Measurements from ENCODE around the gene FPGT.
"Not testable (repeated sequence)": the region's sequence is repeated elsewhere in the genome, so short reads cannot be mapped to it uniquely, and the experiment has no call there.

FPGT gene

DNA sequence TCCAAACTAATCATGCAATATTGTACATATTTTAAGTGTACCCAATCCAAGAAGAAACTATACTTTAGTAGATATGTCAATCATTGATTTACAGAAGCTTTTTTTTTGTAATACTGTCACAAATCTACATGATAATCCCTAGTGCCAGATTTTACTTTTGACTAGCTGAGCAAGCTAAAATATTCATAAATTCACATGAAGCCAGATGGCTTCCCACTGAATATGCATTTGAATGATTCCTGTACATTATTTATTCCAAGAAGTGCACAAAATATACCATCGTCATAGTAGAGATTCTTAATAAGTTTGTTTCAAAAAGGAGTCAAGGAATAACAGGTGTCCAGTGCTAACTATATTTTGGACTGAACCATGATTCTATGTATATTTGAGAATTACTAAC lies 17.2 kb downstream of the FPGT start:
- no peak overlapping the region for H3K9ac ChIP-seq (ENCODE audit: low read depth, low read length)
- no peaks in the 10 kb centered on the region for H3K9me3 ChIP-seq (ENCODE audit: insufficient read depth, low read depth, low read length)
- H3K4me1 ChIP-seq (ENCODE audit: insufficient read depth, low read length): no peaks in the 10 kb centered on the region
- no peaks in the 10 kb centered on the region for H3K27me3 ChIP-seq (ENCODE audit: insufficient read depth, low read length)
- H3K36me3 ChIP-seq (ENCODE audit: insufficient read depth, low read length): no peaks in the 10 kb centered on the region
- WGBS: no CpG with 5 or more reads among the region's 1 CpG
- no peak overlapping the region for H3K27ac ChIP-seq (ENCODE audit: low read depth, low read length)
- no peak overlapping the region for H3K4me3 ChIP-seq (ENCODE audit: low read length)

DNA sequence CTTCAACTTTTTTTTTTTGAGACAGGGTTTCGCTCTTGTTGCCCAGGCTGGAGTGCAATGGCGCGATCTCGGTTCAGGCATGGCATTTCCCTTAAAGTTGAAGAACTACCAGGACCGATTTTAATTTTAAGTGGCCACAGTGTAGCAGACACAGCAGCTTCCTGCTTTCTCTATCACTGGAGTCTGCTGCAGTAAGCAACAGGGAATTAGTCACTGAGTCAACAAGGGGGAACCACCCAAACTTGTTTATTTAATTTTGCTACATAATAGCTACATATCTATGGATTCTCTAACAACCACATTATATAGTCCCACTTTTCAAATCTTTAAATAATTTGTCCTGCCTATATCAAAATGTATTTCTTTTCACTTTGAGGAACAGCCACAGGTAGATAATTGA lies 24.7 kb downstream of the FPGT start:
- Histone ChIP-seq H3K9me3 (ENCODE audit: insufficient read depth, low read depth, low read length) (no peaks in the 10 kb centered on the region), H3K9ac (ENCODE audit: low read depth, low read length) (no peak overlapping the region), H3K4me3 (ENCODE audit: low read length) (no peak overlapping the region), H3K36me3 (ENCODE audit: insufficient read depth, low read length) (no peaks in the 10 kb centered on the region), H3K27me3 (ENCODE audit: insufficient read depth, low read length) (no peaks in the 10 kb centered on the region), H3K27ac (ENCODE audit: low read depth, low read length) (no peak overlapping the region), H3K4me1 (ENCODE audit: insufficient read depth, low read length) (no peaks in the 10 kb centered on the region)
- WGBS: 97% methylated on average over 5 of the region's 5 CpGs

DNA sequence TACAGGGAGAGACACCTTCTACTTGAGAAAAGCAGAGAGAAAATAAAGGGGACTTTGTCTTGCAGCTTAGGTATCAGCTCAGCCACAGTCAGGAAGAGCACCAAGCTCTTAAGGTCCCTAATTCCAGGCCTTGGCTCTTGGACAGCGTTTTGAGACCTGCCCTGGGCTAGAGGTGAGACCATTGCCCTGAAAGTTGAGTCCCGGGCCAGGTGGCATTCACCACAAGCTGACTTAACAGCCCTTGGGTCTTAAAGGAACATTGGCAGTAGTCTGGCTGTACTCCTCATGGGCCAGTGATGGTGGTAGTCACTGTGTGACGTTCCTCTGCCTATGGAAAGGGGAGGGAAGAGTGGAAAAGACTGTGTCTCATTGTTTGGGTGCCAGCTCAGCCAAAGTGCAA lies 25.4 kb downstream of the FPGT start:
- Histone ChIP-seq H3K27me3 (ENCODE audit: insufficient read depth, low read length) (no peaks in the 10 kb centered on the region), H3K4me1 (ENCODE audit: insufficient read depth, low read length) (no peaks in the 10 kb centered on the region), H3K9ac (ENCODE audit: low read depth, low read length) (no peak overlapping the region), H3K27ac (ENCODE audit: low read depth, low read length) (no peak overlapping the region), H3K9me3 (ENCODE audit: insufficient read depth, low read depth, low read length) (no peaks in the 10 kb centered on the region), H3K4me3 (ENCODE audit: low read length) (no peak overlapping the region), H3K36me3 (ENCODE audit: insufficient read depth, low read length) (no peaks in the 10 kb centered on the region)
- WGBS: 87% methylated on average over 3 of the region's 3 CpGs

DNA sequence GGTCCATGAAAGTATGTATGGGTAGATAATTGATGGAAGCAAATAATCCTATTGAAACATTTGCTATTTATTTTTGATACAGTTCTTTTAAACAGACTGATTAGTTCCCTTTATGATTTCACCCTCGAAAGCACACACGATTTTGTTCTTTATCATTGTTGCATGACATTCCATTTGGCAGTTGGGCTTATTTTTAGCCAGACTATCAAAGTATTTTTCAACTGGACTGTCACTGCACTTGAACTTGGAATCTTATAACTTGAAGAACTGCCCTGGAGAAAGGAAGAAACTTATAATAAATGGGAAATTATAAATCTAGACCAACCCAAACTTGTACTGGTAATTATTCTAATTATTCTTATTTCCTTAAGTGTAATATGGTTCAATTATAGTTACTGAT lies 37.1 kb downstream of the FPGT start, which contains the start of gene TNNI3K:
TSS of gene TNNI3K (plus strand) at position 235 of the 400 bp plus-strand sequence. CDS start at position 300, 65 bp downstream.
- no peak within 1 kb of the TSS for H3K9ac ChIP-seq (ENCODE audit: low read depth, low read length)
- H3K27ac ChIP-seq (ENCODE audit: low read depth, low read length): no peak within 1 kb of the TSS
- WGBS: 98% methylated on average over 2 of the region's 2 CpGs
- H3K4me3 ChIP-seq (ENCODE audit: low read length): no peak within 1 kb of the TSS
- no peaks in the 10 kb centered on the region for H3K36me3 ChIP-seq (ENCODE audit: insufficient read depth, low read length)
- no peaks in the 10 kb centered on the region for H3K9me3 ChIP-seq (ENCODE audit: insufficient read depth, low read depth, low read length)
- no peaks in the 10 kb centered on the region for H3K27me3 ChIP-seq (ENCODE audit: insufficient read depth, low read length)
- no peaks in the 10 kb centered on the region for H3K4me1 ChIP-seq (ENCODE audit: insufficient read depth, low read length)

DNA sequence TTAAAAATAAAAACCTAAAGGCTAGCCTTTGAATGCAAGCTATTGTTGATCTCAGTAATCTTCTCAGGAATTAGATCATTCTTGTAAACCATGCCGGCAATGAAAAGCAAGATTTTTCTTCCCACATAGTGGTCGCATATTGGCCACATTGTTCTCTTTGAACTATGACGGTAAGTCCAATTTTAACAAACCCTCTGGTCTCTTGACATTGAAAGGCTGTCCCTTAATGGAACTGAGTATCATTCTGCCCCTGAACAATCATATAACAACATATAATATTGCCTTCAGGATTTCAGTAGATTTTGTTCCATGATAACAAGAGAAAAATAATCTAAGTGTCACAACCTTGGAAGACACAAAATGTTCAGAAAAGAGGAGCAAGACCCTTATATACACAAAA lies 38.4 kb downstream of the FPGT start:
- no peaks in the 10 kb centered on the region for H3K4me1 ChIP-seq (ENCODE audit: insufficient read depth, low read length)
- no peak overlapping the region for H3K27ac ChIP-seq (ENCODE audit: low read depth, low read length)
- no peaks in the 10 kb centered on the region for H3K9me3 ChIP-seq (ENCODE audit: insufficient read depth, low read depth, low read length)
- no peak overlapping the region for H3K9ac ChIP-seq (ENCODE audit: low read depth, low read length)
- H3K27me3 ChIP-seq (ENCODE audit: insufficient read depth, low read length): no peaks in the 10 kb centered on the region
- WGBS: 96% methylated on average over 3 of the region's 3 CpGs
- no peaks in the 10 kb centered on the region for H3K36me3 ChIP-seq (ENCODE audit: insufficient read depth, low read length)
- H3K4me3 ChIP-seq (ENCODE audit: low read length): no peak overlapping the region

DNA sequence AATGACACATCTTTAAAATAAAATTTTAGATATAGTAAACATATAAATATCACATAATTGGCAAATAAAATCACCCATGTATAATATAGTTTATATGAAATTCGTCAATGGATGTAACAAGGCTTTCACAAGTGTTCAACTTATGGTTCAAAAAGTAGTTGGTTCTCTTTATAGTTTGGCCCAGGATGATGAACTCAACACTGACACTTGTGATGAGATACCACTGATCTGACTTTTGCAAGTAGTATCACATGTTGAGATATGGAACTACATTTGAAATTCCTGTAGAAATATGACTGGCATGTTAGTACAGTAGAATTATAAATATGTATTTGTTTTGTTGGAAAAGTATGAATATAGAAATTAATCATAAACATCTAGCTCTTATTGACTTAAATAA lies 39.0 kb downstream of the FPGT start:
- H3K9ac ChIP-seq (ENCODE audit: low read depth, low read length): no peak overlapping the region
- H3K27me3 ChIP-seq (ENCODE audit: insufficient read depth, low read length): no peaks in the 10 kb centered on the region
- H3K27ac ChIP-seq (ENCODE audit: low read depth, low read length): no peak overlapping the region
- WGBS: 94% methylated on average over 1 of the region's 1 CpG
- H3K4me1 ChIP-seq (ENCODE audit: insufficient read depth, low read length): no peaks in the 10 kb centered on the region
- no peaks in the 10 kb centered on the region for H3K9me3 ChIP-seq (ENCODE audit: insufficient read depth, low read depth, low read length)
- no peaks in the 10 kb centered on the region for H3K36me3 ChIP-seq (ENCODE audit: insufficient read depth, low read length)
- H3K4me3 ChIP-seq (ENCODE audit: low read length): no peak overlapping the region

DNA sequence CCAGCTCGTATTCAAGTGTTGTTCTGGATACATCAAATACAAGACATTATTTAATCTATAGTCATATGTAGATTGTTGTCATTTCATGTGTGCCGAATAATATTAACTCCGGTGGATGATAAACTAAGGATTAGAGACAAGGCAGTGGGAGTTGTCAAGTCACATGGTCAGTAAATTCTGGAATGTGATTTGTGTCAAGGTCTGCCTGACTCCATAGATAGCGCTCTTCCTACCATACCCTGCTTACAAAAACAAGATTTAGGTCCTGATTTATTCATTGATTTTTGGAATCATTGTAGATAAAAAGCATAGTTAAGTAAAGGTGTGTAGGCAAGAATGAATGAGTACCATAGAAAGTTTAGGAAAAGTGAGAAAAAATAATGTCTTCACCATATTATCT lies 39.7 kb downstream of the FPGT start:
- WGBS: 98% methylated on average over 2 of the region's 4 CpGs
- no peaks in the 10 kb centered on the region for H3K4me1 ChIP-seq (ENCODE audit: insufficient read depth, low read length)
- no peaks in the 10 kb centered on the region for H3K9me3 ChIP-seq (ENCODE audit: insufficient read depth, low read depth, low read length)
- H3K9ac ChIP-seq (ENCODE audit: low read depth, low read length): no peak overlapping the region
- no peak overlapping the region for H3K27ac ChIP-seq (ENCODE audit: low read depth, low read length)
- H3K27me3 ChIP-seq (ENCODE audit: insufficient read depth, low read length): no peaks in the 10 kb centered on the region
- no peaks in the 10 kb centered on the region for H3K36me3 ChIP-seq (ENCODE audit: insufficient read depth, low read length)
- no peak overlapping the region for H3K4me3 ChIP-seq (ENCODE audit: low read length)

GRCh38 chr1:74245168-74245772 lies 47.2 kb downstream of the FPGT start:
- Histone ChIP-seq H3K27ac (ENCODE audit: low read depth, low read length) (peak overlapping the region; percentile 38; the same call in 1 of the 2 replicates), H3K9me3 (ENCODE audit: insufficient read depth, low read depth, low read length) (peaks cover 9% of the 10 kb centered on the region; the same call in 1 of the 2 replicates), H3K36me3 (ENCODE audit: insufficient read depth, low read length) (no peaks in the 10 kb centered on the region), H3K4me1 (ENCODE audit: insufficient read depth, low read length) (peaks cover 23% of the 10 kb centered on the region), H3K4me3 (ENCODE audit: low read length) (peak overlapping the region; percentile 14; the same call in 1 of the 2 replicates), H3K27me3 (ENCODE audit: insufficient read depth, low read length) (peaks cover 31% of the 10 kb centered on the region), H3K9ac (ENCODE audit: low read depth, low read length) (no peak overlapping the region)
- WGBS: 0% methylated on average over 2 of the region's 2 CpGs

DNA sequence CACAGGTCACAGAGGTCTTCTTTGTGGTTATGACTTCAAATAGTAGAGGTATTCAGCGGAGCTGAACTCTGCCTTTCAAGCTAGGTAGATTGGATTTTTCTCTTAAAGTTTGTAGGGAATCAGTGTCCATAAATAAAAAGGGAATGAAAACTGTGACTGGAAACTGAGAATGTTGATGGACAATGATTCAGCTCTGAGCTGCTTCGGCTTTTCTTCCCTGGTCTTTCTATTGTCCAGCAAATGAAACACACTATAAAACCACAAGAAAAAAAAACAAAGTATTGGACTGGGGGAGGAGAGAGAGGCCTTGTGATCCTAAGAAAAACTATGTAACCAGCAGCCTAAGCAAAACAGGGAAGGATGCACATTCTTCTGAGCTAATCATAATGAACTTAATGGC lies 48.3 kb downstream of the FPGT start:
- no peak overlapping the region for H3K9ac ChIP-seq (ENCODE audit: low read depth, low read length)
- peaks cover 31% of the 10 kb centered on the region for H3K27me3 ChIP-seq (ENCODE audit: insufficient read depth, low read length)
- no peak overlapping the region for H3K4me3 ChIP-seq (ENCODE audit: low read length)
- peaks cover 23% of the 10 kb centered on the region for H3K4me1 ChIP-seq (ENCODE audit: insufficient read depth, low read length)
- H3K36me3 ChIP-seq (ENCODE audit: insufficient read depth, low read length): no peaks in the 10 kb centered on the region
- WGBS: 94% methylated on average over 2 of the region's 2 CpGs
- H3K27ac ChIP-seq (ENCODE audit: low read depth, low read length): no peak overlapping the region
- H3K9me3 ChIP-seq (ENCODE audit: insufficient read depth, low read depth, low read length): peaks cover 9% of the 10 kb centered on the region; the same call in 1 of the 2 replicates

- H3K27ac ChIP-seq (ENCODE audit: low read depth, low read length): no peak overlapping the region
- H3K9me3 ChIP-seq (ENCODE audit: insufficient read depth, low read depth, low read length): peaks cover 9% of the 10 kb centered on the region; the same call in 1 of the 2 replicates
- WGBS: 97% methylated on average over 22 of the region's 22 CpGs
- no peak overlapping the region for H3K4me3 ChIP-seq (ENCODE audit: low read length)
- no peaks in the 10 kb centered on the region for H3K36me3 ChIP-seq (ENCODE audit: insufficient read depth, low read length)
- H3K27me3 ChIP-seq (ENCODE audit: insufficient read depth, low read length): peaks cover 31% of the 10 kb centered on the region
- H3K4me1 ChIP-seq (ENCODE audit: insufficient read depth, low read length): peaks cover 23% of the 10 kb centered on the region
- no peak overlapping the region for H3K9ac ChIP-seq (ENCODE audit: low read depth, low read length)
Observed at GRCh38 chr1:74247881-74248528, 50.0 kb downstream of the FPGT start.

DNA sequence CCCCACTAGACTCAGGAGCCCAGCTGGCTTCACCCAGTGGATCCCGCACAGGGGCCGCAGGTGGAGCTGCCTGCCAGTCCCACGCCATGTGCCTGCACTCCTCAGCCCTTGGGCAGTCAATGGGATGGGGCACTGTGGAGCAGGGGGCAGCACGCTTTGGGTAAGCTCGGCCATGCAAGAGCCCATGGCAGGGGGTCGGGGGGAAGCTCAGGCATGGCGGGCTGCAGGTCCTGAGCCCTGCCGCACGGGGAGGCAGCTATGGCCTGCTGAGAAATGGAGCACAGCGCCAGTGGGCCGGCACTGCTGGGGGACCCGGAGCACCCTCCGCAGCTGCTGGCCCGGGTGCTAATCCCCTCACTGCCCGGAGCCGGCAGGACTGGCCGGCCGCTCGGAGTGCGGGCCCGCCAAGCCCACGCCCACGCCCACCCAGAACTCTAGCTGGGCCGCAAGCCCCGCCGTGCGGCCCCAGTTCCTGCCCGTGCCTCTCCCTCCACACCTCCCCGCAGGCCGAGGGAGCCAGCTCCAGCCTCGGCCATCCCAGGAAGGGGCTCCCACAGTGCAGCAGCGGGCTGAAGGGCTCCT lies 55.3 kb downstream of the FPGT start:
- 88% methylated on average over 32 of the region's 32 CpGs for WGBS
- H3K27me3 ChIP-seq (ENCODE audit: insufficient read depth, low read length); H3K36me3 ChIP-seq (ENCODE audit: insufficient read depth, low read length); H3K4me1 ChIP-seq (ENCODE audit: insufficient read depth, low read length); H3K4me3 ChIP-seq (ENCODE audit: low read length); H3K27ac ChIP-seq (ENCODE audit: low read depth, low read length); H3K9me3 ChIP-seq (ENCODE audit: insufficient read depth, low read depth, low read length); H3K9ac ChIP-seq (ENCODE audit: low read depth, low read length): not testable (repeated sequence)

Data from HUES64 (cell line).